ENCODE measurements around the gene TMEM200A.

TMEM200A gene

DNA sequence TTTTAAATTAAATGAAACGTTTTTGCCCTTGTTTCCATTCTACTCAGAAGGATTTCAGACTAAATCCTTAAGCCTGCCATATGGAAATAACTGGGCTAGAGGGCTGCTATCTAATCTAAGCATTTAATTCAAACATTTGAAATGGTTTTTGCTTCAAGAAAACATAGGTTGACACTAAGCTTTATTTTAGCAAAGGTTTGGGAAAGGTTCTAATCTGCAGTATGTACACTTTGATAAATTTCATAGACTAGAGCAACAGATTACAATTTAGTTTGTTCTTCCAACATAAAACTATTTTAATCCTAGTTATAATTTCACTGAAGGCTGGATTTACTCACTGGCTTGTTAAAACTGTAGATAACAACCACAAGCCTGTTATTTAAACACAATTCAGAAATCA, 72.1 kb downstream of the TMEM200A start:
- no peak overlapping the region for H3K9ac ChIP-seq
- no peak for TF ChIP-seq Cebpa-rat (IDR thresholded peaks at IDR 0.05)
- no peaks in the 10 kb centered on the region for H3K9me3 ChIP-seq
- no peaks in the 10 kb centered on the region for H3K36me3 ChIP-seq
- H3K4me2 ChIP-seq = no peak overlapping the region
- no peaks in the 10 kb centered on the region for H3K27me3 ChIP-seq
- no peaks in the 10 kb centered on the region for H4K20me1 ChIP-seq
- H3K4me3 ChIP-seq = no peak overlapping the region
- H3K27ac ChIP-seq = no peak overlapping the region
- H3K4me1 ChIP-seq = no peaks in the 10 kb centered on the region

DNA sequence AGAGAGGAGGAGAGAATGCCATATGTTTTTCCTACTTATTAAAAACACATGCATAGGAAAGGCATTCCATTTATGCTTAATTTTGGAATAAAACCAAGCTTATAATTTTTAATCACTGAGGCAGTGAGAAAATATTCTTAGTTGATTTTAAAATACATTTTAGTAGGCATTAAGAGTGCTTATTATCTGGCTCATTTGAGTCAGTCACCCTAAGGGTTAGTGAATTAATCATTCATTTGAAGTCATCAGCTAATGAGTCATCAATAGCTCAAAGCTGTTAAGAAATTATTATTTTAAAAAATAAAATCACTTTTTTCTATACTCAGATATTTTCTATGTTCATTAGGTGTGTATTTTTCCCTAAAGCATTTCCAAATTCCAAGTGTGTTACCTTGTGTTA, 81.6 kb downstream of the TMEM200A start:
- H3K9me3 ChIP-seq = no peaks in the 10 kb centered on the region
- no peak for TF ChIP-seq Cebpa-rat (IDR thresholded peaks at IDR 0.05)
- H3K36me3 ChIP-seq = no peaks in the 10 kb centered on the region
- no peak overlapping the region for H3K4me3 ChIP-seq
- H3K4me2 ChIP-seq = no peak overlapping the region
- no peaks in the 10 kb centered on the region for H3K4me1 ChIP-seq
- H3K9ac ChIP-seq = no peak overlapping the region
- no peaks in the 10 kb centered on the region for H4K20me1 ChIP-seq
- no peaks in the 10 kb centered on the region for H3K27me3 ChIP-seq
- no peak overlapping the region for H3K27ac ChIP-seq

DNA sequence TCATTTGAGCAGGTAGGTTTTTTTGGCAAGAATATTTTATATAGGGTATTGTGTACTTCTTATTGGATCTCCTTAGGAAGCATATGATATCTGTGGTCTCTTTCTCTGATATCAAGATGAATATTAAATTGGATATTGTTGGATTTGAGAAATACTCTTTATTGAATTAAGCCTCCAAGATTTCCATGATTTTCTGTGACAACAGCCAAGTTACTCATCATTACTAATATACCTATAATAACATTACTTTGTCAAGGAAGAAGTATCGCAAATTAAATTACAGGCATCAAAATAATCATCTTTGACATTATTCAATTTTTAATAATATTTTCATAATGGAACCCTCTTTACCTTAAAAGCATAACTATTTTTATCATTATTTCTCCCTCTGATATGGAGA, 86.5 kb downstream of the TMEM200A start:
- Histone ChIP-seq H3K27me3 (no peaks in the 10 kb centered on the region), H4K20me1 (no peaks in the 10 kb centered on the region), H3K36me3 (no peaks in the 10 kb centered on the region)

DNA sequence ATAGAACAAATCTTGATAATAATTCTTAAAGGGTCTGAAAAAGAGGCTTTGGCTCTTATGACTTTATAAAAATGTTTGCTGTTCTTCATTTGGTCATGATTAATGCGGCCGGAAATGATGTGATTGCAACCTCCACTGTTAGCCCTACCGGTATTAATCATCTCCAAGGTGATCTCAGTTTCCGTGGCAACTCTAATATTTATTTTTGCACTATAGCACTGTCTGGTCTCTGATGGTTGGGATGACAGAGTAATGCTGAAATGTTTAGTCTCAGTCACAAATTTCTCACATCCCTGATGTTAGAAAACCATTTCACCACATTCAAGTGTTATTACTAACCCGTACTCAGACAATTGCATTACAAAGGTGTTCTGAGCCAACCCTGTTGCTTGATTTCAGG, 87.4 kb downstream of the TMEM200A start:
- Histone ChIP-seq H4K20me1 (no peaks in the 10 kb centered on the region), H3K9ac (no peak overlapping the region), H3K4me1 (no peaks in the 10 kb centered on the region), H3K4me3 (no peak overlapping the region), H3K27ac (no peak overlapping the region), H3K36me3 (no peaks in the 10 kb centered on the region), H3K9me3 (no peaks in the 10 kb centered on the region), H3K4me2 (no peak overlapping the region), H3K27me3 (no peaks in the 10 kb centered on the region)
- TF ChIP-seq Cebpa-rat (IDR thresholded peaks at IDR 0.05) = no peak

More for the DNA sequence above, 86.5 kb downstream of the TMEM200A start:
- H3K9me3 ChIP-seq = no peaks in the 10 kb centered on the region
- TF ChIP-seq Cebpa-rat (IDR thresholded peaks at IDR 0.05) = no peak
- H3K27ac ChIP-seq = no peak overlapping the region
- no peaks in the 10 kb centered on the region for H3K4me1 ChIP-seq
- H3K9ac ChIP-seq = no peak overlapping the region
- no peak overlapping the region for H3K4me2 ChIP-seq
- no peak overlapping the region for H3K4me3 ChIP-seq

DNA sequence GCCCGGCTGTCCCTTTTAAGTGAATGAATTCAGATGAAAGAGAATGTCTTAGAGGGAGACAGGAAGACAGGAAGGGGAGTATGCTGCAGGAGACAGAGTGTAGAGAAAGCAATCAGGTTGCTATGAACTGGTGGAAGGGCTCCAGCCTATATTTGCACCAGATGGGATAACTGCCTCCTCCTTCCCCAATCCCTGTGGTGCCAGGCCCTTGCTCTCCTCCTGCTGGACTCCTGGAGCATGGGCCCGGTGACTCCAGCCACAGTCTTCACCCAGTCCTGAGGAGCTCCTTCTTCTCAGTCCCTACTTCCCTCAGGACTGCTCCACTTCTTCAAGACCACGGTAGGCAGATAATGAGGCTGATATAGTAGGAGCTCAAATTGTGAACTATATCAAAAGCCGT, 91.8 kb downstream of the TMEM200A start:
- Histone ChIP-seq H3K36me3 (no peaks in the 10 kb centered on the region), H3K9me3 (no peaks in the 10 kb centered on the region), H4K20me1 (no peaks in the 10 kb centered on the region), H3K27me3 (no peaks in the 10 kb centered on the region), H3K4me1 (no peaks in the 10 kb centered on the region), H3K9ac (no peak overlapping the region), H3K27ac (no peak overlapping the region), H3K4me2 (no peak overlapping the region), H3K4me3 (no peak overlapping the region)
- no peak for TF ChIP-seq Cebpa-rat (IDR thresholded peaks at IDR 0.05)

DNA sequence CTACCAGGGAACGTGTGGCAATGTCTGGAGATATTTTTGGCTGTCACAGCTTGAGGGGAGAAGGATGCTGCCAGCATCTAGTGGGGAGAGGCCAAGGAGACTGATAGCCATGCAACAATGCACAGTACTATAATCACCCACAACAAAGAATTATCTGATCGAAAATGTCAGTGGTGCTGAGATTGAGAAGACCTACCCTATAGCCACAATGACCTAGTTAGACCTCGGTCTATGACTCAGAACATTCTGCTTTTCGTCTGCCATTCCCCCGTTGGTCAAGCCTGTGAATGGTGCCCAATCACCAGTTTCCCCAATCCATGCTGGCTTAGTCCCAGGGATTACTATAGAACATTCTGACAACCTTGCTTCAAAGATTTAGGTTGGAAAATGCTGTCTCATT, 93.5 kb downstream of the TMEM200A start:
- H3K36me3 ChIP-seq = no peaks in the 10 kb centered on the region
- H3K4me3 ChIP-seq = no peak overlapping the region
- no peak for TF ChIP-seq Cebpa-rat (IDR thresholded peaks at IDR 0.05)
- peaks cover 4% of the 10 kb centered on the region; the same call in 1 of the 2 replicates for H3K4me1 ChIP-seq
- no peaks in the 10 kb centered on the region for H3K27me3 ChIP-seq
- no peaks in the 10 kb centered on the region for H4K20me1 ChIP-seq
- no peak overlapping the region for H3K27ac ChIP-seq
- no peak overlapping the region for H3K4me2 ChIP-seq
- H3K9me3 ChIP-seq = no peaks in the 10 kb centered on the region
- H3K9ac ChIP-seq = no peak overlapping the region

DNA sequence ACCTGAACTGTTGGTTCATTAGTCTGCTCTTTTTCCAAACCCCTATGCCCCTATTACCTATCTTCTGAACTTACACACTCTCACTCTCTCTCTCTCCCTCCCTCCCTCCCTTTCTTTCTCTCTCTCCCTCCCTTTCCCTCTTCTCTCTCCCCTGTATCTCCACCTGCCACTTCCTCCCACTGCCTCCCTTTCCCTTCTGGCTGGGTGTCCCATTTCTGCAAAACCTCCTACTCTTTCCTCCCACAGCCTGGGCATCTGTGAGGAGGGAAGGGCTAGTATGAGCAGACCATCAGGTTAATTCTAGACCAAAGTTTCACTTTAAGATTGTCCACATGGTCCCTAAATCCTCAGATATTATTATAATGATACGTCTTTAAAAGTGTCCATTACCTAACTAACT, 95.1 kb downstream of the TMEM200A start:
- H3K4me1 ChIP-seq = peaks cover 4% of the 10 kb centered on the region; the same call in 1 of the 2 replicates
- no peaks in the 10 kb centered on the region for H4K20me1 ChIP-seq
- no peaks in the 10 kb centered on the region for H3K27me3 ChIP-seq
- no peak overlapping the region for H3K27ac ChIP-seq
- H3K9ac ChIP-seq = no peak overlapping the region
- no peak for TF ChIP-seq Cebpa-rat (IDR thresholded peaks at IDR 0.05)
- no peak overlapping the region for H3K4me2 ChIP-seq
- no peak overlapping the region for H3K4me3 ChIP-seq
- no peaks in the 10 kb centered on the region for H3K36me3 ChIP-seq
- no peaks in the 10 kb centered on the region for H3K9me3 ChIP-seq

DNA sequence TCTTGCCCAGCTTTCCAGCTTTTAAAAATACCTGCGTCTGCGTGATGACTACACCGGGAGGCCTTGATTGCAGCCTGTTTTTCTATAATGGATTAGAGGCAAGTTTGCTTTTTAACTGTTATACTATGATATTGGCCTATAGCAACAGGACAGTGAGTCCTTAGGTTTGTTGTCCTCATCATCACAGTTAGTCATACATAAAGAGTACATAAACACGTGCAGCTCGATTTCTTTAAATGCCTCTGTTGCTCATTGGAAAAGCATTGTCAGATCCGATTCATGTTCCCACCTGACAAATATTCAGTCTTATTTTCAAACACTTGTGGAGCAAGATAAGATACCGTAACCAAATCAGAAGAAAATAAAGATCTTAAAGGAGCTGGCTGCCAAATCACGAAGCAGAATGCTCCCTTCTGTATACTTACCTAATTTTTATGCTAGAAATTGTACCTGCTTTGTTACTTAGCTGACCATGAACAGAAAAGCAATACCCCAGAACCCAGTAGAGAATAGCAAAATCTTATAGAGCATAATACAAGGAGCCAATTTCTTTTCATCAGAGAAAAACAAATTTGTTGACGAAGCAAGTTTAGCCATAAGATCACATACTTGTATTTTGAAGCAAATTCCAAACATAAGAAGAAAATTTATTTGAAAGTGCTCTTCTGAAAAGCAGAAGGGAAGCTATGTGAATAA, 100.4 kb downstream of the TMEM200A start:
- H3K9me3 ChIP-seq = no peaks in the 10 kb centered on the region
- no peak overlapping the region for H3K27ac ChIP-seq
- H4K20me1 ChIP-seq = no peaks in the 10 kb centered on the region
- H3K9ac ChIP-seq = no peak overlapping the region
- no peak overlapping the region for H3K4me3 ChIP-seq
- no peak overlapping the region for H3K4me2 ChIP-seq
- peaks cover 4% of the 10 kb centered on the region; the same call in 1 of the 2 replicates for H3K4me1 ChIP-seq
- no peaks in the 10 kb centered on the region for H3K36me3 ChIP-seq
- H3K27me3 ChIP-seq = no peaks in the 10 kb centered on the region
- TF ChIP-seq Cebpa-rat (IDR thresholded peaks at IDR 0.05) = no peak

DNA sequence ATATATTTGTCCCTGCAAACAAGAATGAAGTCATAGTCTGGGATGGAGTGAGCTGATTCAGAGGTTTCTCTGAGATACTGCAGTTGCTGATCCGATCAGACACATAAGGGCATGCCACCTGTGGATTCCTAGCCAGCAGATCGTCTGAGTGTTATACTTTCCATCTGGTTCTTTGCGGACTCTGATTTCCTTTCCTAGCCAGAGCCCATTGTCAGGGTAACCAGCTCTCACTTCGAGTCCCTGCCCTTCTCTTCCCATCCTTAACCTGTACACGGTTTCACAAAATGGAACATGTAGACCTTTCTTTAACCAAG, 100.9 kb downstream of the TMEM200A start:
- Histone ChIP-seq H4K20me1 (no peaks in the 10 kb centered on the region), H3K27ac (no peak overlapping the region), H3K9me3 (no peaks in the 10 kb centered on the region), H3K4me1 (peaks cover 4% of the 10 kb centered on the region; the same call in 1 of the 2 replicates), H3K9ac (no peak overlapping the region), H3K36me3 (no peaks in the 10 kb centered on the region), H3K4me2 (no peak overlapping the region), H3K27me3 (no peaks in the 10 kb centered on the region), H3K4me3 (no peak overlapping the region)
- no peak for TF ChIP-seq Cebpa-rat (IDR thresholded peaks at IDR 0.05)

DNA sequence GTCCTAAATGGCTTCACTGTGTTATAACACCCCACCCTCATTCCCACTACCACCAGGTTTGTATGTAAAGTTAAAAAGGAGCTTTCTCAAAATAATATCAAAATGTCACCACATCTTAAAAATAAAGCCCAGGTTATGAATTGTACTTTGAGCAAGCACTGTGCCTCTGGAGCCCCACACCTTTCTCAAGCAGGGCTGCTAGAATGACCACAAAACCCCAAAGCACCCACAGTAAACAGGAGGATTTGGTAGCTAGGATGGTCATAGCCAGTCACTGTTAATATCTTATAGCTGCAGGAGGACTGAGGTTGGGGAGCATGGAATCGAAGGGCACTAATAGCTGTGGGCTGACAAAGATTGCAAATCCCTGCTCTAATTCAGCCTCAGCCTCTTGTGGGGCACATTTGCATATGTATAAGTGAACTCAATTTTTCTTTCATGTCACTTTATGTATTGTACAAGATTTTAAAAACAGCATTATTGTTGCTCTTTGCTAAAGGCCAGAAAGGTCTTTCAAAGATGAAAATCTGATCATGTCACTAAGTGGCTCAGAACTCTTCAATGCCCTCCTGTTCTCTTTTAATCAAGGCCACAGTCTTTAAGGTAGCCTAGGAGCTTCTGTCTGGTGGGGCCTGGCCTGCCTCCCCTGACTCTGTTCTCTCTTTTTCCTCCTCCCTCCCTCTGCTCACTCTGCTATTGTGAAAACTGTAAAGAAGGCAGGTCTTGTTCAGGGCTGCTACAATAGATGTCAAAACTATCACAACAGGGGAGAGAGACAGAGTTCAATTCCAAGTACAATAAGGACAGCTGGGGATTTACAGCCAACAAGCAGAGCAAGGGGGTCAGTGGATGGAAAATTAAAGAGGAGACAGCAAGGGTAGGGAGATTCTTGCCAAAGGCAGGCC, 101.6 kb downstream of the TMEM200A start:
- no peaks in the 10 kb centered on the region for H3K9me3 ChIP-seq
- H3K9ac ChIP-seq = no peak overlapping the region
- H4K20me1 ChIP-seq = no peaks in the 10 kb centered on the region
- H3K4me1 ChIP-seq = peaks cover 4% of the 10 kb centered on the region; the same call in 1 of the 2 replicates
- H3K27ac ChIP-seq = no peak overlapping the region
- no peaks in the 10 kb centered on the region for H3K36me3 ChIP-seq
- H3K4me2 ChIP-seq = no peak overlapping the region
- no peaks in the 10 kb centered on the region for H3K27me3 ChIP-seq
- TF ChIP-seq Cebpa-rat (IDR thresholded peaks at IDR 0.05) = no peak
- no peak overlapping the region for H3K4me3 ChIP-seq

Data from BLaER1 (cell line).